Glutamatergic neuron (in vitro differentiated cells): ENCODE results near the gene HSPA12A. TPM values are rescaled to one million over a fixed set of nuclear protein-coding genes. Genes with fewer than 3 reads are reported as not detected.

Experiments used
- DNase-seq: peaks from one replicate; pipeline ENCODE4 v3.0.0; 2022
- H3K27ac Mint-ChIP-seq: one replicate; pipeline ENCODE4 v1.8.0; 2020; ENCODE audit warnings: mild to moderate bottlenecking, mixed read lengths, inconsistent platforms; ENCODE audit not compliant: unreplicated experiment
- H3K27me3 Mint-ChIP-seq: one replicate; pipeline ENCODE4 v1.8.0; 2020; ENCODE audit warnings: mild to moderate bottlenecking, moderate library complexity, mixed read lengths, inconsistent platforms; ENCODE audit not compliant: unreplicated experiment
- H3K36me3 Mint-ChIP-seq: one replicate; pipeline ENCODE4 v1.8.0; 2020; ENCODE audit warnings: mild to moderate bottlenecking, mixed read lengths, inconsistent platforms; ENCODE audit not compliant: unreplicated experiment
- H3K4me1 Mint-ChIP-seq: one replicate; pipeline ENCODE4 v1.8.0; 2020; ENCODE audit warnings: mild to moderate bottlenecking, low read depth, mixed read lengths, inconsistent platforms; ENCODE audit not compliant: unreplicated experiment
- H3K4me3 Mint-ChIP-seq: one replicate; pipeline ENCODE4 v1.8.0; 2020; ENCODE audit warnings: mild to moderate bottlenecking, mixed read lengths, inconsistent platforms; ENCODE audit not compliant: unreplicated experiment
- H3K9me3 Mint-ChIP-seq: one replicate; pipeline ENCODE4 v1.8.0; 2020; ENCODE audit warnings: mild to moderate bottlenecking, moderate library complexity, mixed read lengths, inconsistent platforms; ENCODE audit not compliant: unreplicated experiment
- CTCF ChIP-seq: fragments of 200-600 bp; sonication (generic); IDR thresholded peaks from one replicate; pipeline ENCODE4 v1.5.0; 2021; ENCODE audit not compliant: partially characterized antibody, unreplicated experiment
- total RNA-seq: library from RNA; stranded (reverse); fragmentation: NEBNext Ultra II Directional; extraction: Animal tissue kit (Norgen Biotek cat#: 25700); gene quantifications from one replicate; pipeline ENCODE4 v1.2.1, GENCODE V29; 2021; ENCODE audit not compliant: unreplicated experiment

HSPA12A gene
- total RNA-seq, 1 donor from 2014 or later: 75.0 TPM

GRCh38 chr10:116708877-116709276 lies 33.5 kb downstream of the HSPA12A start:
- no peak overlapping the region for H3K27ac Mint-ChIP-seq
- H3K9me3 Mint-ChIP-seq: peaks cover 12% of the 10 kb centered on the region
- no peak for TF ChIP-seq CTCF
- no peak overlapping the region for H3K4me3 Mint-ChIP-seq
- DNase-seq: no peak
- H3K4me1 Mint-ChIP-seq: peaks cover 45% of the 10 kb centered on the region
- H3K36me3 Mint-ChIP-seq: no peaks in the 10 kb centered on the region
- peaks cover 10% of the 10 kb centered on the region for H3K27me3 Mint-ChIP-seq

DNA sequence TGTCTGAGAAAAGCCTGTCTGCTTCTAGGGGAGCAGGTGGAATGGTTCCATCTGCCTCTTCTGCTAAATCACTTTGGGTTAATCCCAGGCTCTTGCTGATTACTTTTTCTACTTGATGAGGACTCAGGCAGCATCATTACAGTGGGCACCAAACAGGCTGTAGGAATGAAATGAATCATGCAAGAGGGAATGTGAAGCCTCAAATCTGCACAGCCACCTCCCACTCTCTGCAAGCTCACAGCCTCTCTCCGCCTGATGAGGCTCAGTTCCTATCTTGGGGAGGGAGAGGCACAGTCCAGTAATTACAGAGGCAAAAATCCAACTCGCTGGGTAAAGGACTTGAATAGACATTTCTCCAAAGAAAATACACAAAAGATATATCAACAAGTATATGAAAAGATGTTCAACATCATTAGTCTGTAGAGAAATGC lies 34.0 kb downstream of the HSPA12A start:
- Mint-ChIP-seq H3K36me3 (no peaks in the 10 kb centered on the region), H3K9me3 (peaks cover 12% of the 10 kb centered on the region), H3K27ac (no peak overlapping the region), H3K27me3 (peaks cover 10% of the 10 kb centered on the region), H3K4me1 (peaks cover 42% of the 10 kb centered on the region), H3K4me3 (no peak overlapping the region)
- DNase-seq: no peak
- TF ChIP-seq CTCF: no peak

DNA sequence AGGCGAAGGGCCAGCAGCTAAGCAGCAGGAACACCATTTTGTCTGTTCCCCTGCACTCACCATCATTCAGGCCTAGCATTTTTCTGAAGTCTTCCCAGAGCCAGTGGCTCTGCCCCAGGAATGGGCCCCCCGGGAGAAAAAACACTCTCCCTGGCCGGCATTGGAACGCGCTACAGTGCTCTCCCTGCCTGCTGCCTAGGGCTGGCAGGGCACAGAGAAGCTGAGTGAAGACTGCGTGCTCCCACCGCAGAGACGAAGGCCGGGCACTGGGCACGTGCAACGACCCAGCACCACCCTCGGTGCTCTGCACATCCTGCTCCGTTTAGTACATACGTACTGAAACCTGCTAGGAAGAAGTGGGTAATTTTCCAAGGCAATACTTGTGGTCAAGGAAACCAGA lies 34.4 kb downstream of the HSPA12A start:
- TF ChIP-seq CTCF: no peak
- DNase-seq: no peak
- Mint-ChIP-seq H3K4me1 (peaks cover 39% of the 10 kb centered on the region), H3K4me3 (no peak overlapping the region), H3K27me3 (peaks cover 10% of the 10 kb centered on the region), H3K9me3 (peaks cover 12% of the 10 kb centered on the region), H3K36me3 (no peaks in the 10 kb centered on the region), H3K27ac (no peak overlapping the region)

GRCh38 chr10:116706281-116706680 lies 36.1 kb downstream of the HSPA12A start:
- Mint-ChIP-seq H3K9me3 (peaks cover 17% of the 10 kb centered on the region), H3K4me1 (peaks cover 35% of the 10 kb centered on the region), H3K27ac (no peak overlapping the region), H3K4me3 (no peak overlapping the region), H3K36me3 (no peaks in the 10 kb centered on the region), H3K27me3 (peaks cover 13% of the 10 kb centered on the region)
- DNase-seq: no peak
- no peak for TF ChIP-seq CTCF

DNA sequence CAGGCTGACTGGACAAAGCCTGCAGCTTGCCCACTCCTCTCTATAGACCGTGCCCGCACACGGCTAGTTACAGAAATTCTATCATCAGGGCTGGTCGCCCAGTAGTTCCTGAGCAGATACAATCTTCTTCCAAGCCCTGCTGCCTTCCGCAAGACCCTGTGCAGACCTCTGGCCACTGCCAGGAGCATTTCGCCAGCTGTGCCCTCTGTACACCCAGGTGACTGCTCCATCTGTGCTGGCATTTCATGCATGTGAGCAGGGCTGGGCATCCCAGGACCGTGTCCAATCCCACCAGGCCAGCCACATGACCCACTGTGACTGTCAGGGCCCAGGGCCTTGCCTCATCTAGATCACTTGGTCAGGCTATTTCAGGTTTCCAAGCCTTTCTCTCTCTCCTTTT lies 36.9 kb downstream of the HSPA12A start:
- H3K9me3 Mint-ChIP-seq: peaks cover 16% of the 10 kb centered on the region
- no peaks in the 10 kb centered on the region for H3K36me3 Mint-ChIP-seq
- H3K4me3 Mint-ChIP-seq: no peak overlapping the region
- no peak overlapping the region for H3K27ac Mint-ChIP-seq
- no peak for TF ChIP-seq CTCF
- no peak for DNase-seq
- peaks cover 27% of the 10 kb centered on the region for H3K4me1 Mint-ChIP-seq
- H3K27me3 Mint-ChIP-seq: peaks cover 13% of the 10 kb centered on the region
